ENCODE results near the gene WDR70. TPM values are rescaled to one million over a fixed set of nuclear protein-coding genes. Genes with fewer than 3 reads are reported as not detected.

Gene WDR70
- total RNA-seq, 1 donor from 2014 or later, result 31.3 TPM

DNA sequence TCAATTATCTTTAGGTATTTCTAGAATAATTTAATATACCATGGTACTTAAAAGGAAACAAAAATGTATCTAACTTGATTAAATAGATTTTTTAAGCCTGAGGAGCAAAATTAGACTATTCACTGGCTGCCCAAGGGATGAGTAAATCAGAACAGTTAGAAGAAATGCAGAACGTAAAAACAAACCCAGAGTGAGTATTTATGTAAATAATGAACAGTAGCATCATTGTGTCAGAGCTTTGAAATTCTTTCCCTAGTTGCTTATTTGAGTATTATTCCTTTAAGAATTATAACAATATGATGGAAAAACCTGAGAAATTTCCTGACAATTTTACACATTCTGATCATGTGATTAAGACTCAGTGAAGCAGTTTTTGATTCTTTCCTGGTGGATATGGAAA is 259.8 kb downstream of the WDR70 start:
- H3K9me3 ChIP-seq (ENCODE audit: insufficient read depth, low read depth, low read length), result no peaks in the 10 kb centered on the region
- H4K20me1 ChIP-seq (ENCODE audit: insufficient read depth, low read length), result no peaks in the 10 kb centered on the region
- peaks cover 4% of the 10 kb centered on the region for H3K4me1 ChIP-seq (ENCODE audit: insufficient read depth, low read length)
- H3K27me3 ChIP-seq (ENCODE audit: insufficient read depth, low read length), result no peaks in the 10 kb centered on the region
- H3K9ac ChIP-seq (ENCODE audit: low read length), result no peak overlapping the region
- FAIRE-seq (peak; percentile 45), DNase-seq (ENCODE audit: low read depth) (peak; percentile 35)
- Mint-ChIP-seq H3K4me1 (ENCODE audit: low read depth, unreplicated experiment) (peaks cover 14% of the 10 kb centered on the region), H3K27me3 (ENCODE audit: low read depth, unreplicated experiment) (no peaks in the 10 kb centered on the region), H3K9me3 (ENCODE audit: unreplicated experiment) (no peaks in the 10 kb centered on the region), H3K36me3 (ENCODE audit: low read depth, unreplicated experiment) (peaks cover 2% of the 10 kb centered on the region), H3K27ac (ENCODE audit: unreplicated experiment) (no peak overlapping the region), H3K4me3 (ENCODE audit: unreplicated experiment) (no peak overlapping the region)
- no peak overlapping the region for H3K4me2 ChIP-seq (ENCODE audit: low read length)
- no peaks in the 10 kb centered on the region for H3K36me3 ChIP-seq (ENCODE audit: insufficient read depth, low read length)
- no peak overlapping the region for H2AFZ ChIP-seq (ENCODE audit: low read depth, low read length)
- peak overlapping the region; percentile 45 for H3K27ac ChIP-seq (ENCODE audit: low read depth, low read length)
- no peaks in the 10 kb centered on the region for H3K79me2 ChIP-seq (ENCODE audit: insufficient read depth, low read length)
- no peak overlapping the region for H3K4me3 ChIP-seq (ENCODE audit: insufficient read depth, low read depth, low read length)
- TF ChIP-seq, protein P1, sequence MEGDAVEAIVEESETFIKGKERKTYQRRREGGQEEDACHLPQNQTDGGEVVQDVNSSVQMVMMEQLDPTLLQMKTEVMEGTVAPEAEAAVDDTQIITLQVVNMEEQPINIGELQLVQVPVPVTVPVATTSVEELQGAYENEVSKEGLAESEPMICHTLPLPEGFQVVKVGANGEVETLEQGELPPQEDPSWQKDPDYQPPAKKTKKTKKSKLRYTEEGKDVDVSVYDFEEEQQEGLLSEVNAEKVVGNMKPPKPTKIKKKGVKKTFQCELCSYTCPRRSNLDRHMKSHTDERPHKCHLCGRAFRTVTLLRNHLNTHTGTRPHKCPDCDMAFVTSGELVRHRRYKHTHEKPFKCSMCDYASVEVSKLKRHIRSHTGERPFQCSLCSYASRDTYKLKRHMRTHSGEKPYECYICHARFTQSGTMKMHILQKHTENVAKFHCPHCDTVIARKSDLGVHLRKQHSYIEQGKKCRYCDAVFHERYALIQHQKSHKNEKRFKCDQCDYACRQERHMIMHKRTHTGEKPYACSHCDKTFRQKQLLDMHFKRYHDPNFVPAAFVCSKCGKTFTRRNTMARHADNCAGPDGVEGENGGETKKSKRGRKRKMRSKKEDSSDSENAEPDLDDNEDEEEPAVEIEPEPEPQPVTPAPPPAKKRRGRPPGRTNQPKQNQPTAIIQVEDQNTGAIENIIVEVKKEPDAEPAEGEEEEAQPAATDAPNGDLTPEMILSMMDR (IDR thresholded peaks at IDR 0.05; ENCODE audit: insufficient read depth, low read depth, low read length), result no peak
- no peak for TF ChIP-seq EZH2 (IDR thresholded peaks at IDR 0.05; ENCODE audit: insufficient read depth, low read length)

DNA sequence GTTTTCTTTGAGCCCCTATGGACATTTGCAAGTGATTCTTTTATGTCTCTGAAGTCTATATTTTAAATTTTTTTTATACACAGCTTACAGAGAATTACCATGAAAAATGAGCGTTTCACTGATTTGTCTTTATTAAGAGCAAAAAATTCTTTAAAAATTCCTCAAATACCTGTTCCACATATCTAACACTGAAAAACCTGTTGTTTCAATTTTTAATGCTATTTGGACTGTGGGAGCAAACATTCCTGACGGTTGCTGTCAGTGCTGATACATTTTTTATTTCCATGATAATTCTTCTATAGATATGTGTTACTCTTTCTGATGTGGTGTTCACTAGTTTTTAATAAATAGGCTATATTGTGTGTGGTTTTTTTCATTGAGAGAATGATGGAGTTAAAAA is 261.0 kb downstream of the WDR70 start:
- no peaks in the 10 kb centered on the region for H3K9me3 ChIP-seq (ENCODE audit: insufficient read depth, low read depth, low read length)
- Mint-ChIP-seq H3K27me3 (ENCODE audit: low read depth, unreplicated experiment) (no peaks in the 10 kb centered on the region), H3K4me1 (ENCODE audit: low read depth, unreplicated experiment) (peaks cover 14% of the 10 kb centered on the region), H3K9me3 (ENCODE audit: unreplicated experiment) (no peaks in the 10 kb centered on the region), H3K36me3 (ENCODE audit: low read depth, unreplicated experiment) (no peaks in the 10 kb centered on the region), H3K27ac (ENCODE audit: unreplicated experiment) (no peak overlapping the region), H3K4me3 (ENCODE audit: unreplicated experiment) (no peak overlapping the region)
- no peak for TF ChIP-seq EZH2 (IDR thresholded peaks at IDR 0.05; ENCODE audit: insufficient read depth, low read length)
- TF ChIP-seq, protein P1 (IDR thresholded peaks at IDR 0.05; ENCODE audit: insufficient read depth, low read depth, low read length), result no peak
- peaks cover 4% of the 10 kb centered on the region for H3K4me1 ChIP-seq (ENCODE audit: insufficient read depth, low read length)
- H3K36me3 ChIP-seq (ENCODE audit: insufficient read depth, low read length), result no peaks in the 10 kb centered on the region
- no peak overlapping the region for H3K9ac ChIP-seq (ENCODE audit: low read length)
- peak overlapping the region; percentile 45 for H3K27ac ChIP-seq (ENCODE audit: low read depth, low read length)
- H3K4me2 ChIP-seq (ENCODE audit: low read length), result no peak overlapping the region
- no peaks in the 10 kb centered on the region for H3K79me2 ChIP-seq (ENCODE audit: insufficient read depth, low read length)
- FAIRE-seq, result no peak
- H4K20me1 ChIP-seq (ENCODE audit: insufficient read depth, low read length), result no peaks in the 10 kb centered on the region
- no peak overlapping the region for H2AFZ ChIP-seq (ENCODE audit: low read depth, low read length)
- peak; percentile 37 for DNase-seq (ENCODE audit: low read depth)
- no peak overlapping the region for H3K4me3 ChIP-seq (ENCODE audit: insufficient read depth, low read depth, low read length)
- no peaks in the 10 kb centered on the region for H3K27me3 ChIP-seq (ENCODE audit: insufficient read depth, low read length)

DNA sequence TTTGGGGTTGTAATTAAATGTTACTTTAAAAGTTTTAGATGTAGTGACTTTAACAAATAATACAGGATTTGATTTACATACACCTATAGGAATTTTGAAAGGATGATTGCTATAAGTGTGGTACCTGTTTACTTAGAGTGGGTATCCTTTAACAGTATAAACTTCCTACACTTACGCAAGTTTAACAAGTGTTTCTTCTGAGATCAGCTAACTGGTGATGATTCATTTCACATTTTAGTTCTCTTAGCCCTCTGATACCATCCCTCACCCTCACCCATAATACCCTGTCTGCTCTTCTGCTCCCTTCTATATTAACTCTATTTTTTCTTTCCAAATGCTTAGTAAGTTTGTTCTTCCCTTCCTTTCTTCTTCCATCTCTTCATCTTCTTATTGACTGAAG is 262.8 kb downstream of the WDR70 start:
- H3K27ac ChIP-seq (ENCODE audit: low read depth, low read length), result no peak overlapping the region
- H3K4me3 ChIP-seq (ENCODE audit: insufficient read depth, low read depth, low read length), result no peak overlapping the region
- Mint-ChIP-seq H3K4me1 (ENCODE audit: low read depth, unreplicated experiment) (peaks cover 14% of the 10 kb centered on the region), H3K27ac (ENCODE audit: unreplicated experiment) (no peak overlapping the region), H3K4me3 (ENCODE audit: unreplicated experiment) (no peak overlapping the region), H3K36me3 (ENCODE audit: low read depth, unreplicated experiment) (no peaks in the 10 kb centered on the region), H3K27me3 (ENCODE audit: low read depth, unreplicated experiment) (no peaks in the 10 kb centered on the region), H3K9me3 (ENCODE audit: unreplicated experiment) (no peaks in the 10 kb centered on the region)
- H2AFZ ChIP-seq (ENCODE audit: low read depth, low read length), result no peak overlapping the region
- no peak overlapping the region for H3K4me2 ChIP-seq (ENCODE audit: low read length)
- H3K9ac ChIP-seq (ENCODE audit: low read length), result no peak overlapping the region
- H3K9me3 ChIP-seq (ENCODE audit: insufficient read depth, low read depth, low read length), result no peaks in the 10 kb centered on the region
- TF ChIP-seq, protein P1 (IDR thresholded peaks at IDR 0.05; ENCODE audit: insufficient read depth, low read depth, low read length), result no peak
- no peaks in the 10 kb centered on the region for H3K27me3 ChIP-seq (ENCODE audit: insufficient read depth, low read length)
- DNase-seq (ENCODE audit: low read depth) (no peak), FAIRE-seq (no peak)
- no peaks in the 10 kb centered on the region for H4K20me1 ChIP-seq (ENCODE audit: insufficient read depth, low read length)
- no peaks in the 10 kb centered on the region for H3K36me3 ChIP-seq (ENCODE audit: insufficient read depth, low read length)
- H3K79me2 ChIP-seq (ENCODE audit: insufficient read depth, low read length), result no peaks in the 10 kb centered on the region
- peaks cover 4% of the 10 kb centered on the region for H3K4me1 ChIP-seq (ENCODE audit: insufficient read depth, low read length)

Measured in astrocyte (in vitro differentiated cells and primary cell).